Stomach smooth muscle (tissue), 2 donors: ENCODE results near the gene BEGAIN.

Experiments
- H3K27ac ChIP-seq: one replicate; pipeline ENCODE4 v1.7.0; 2013; ENCODE audit warnings: mild to moderate bottlenecking, low read length, inconsistent platforms
- H3K27me3 ChIP-seq, 2 donors: one replicate each; pipeline ENCODE4 v1.7.0; 2013; ENCODE audit warnings: low read length in 2 of 2; ENCODE audit not compliant: insufficient read depth in 2 of 2, control insufficient read depth in 1 of 2
- H3K36me3 ChIP-seq, 2 donors: one replicate each; pipeline ENCODE4 v1.7.0; 2013; ENCODE audit warnings: low read length in 2 of 2; ENCODE audit not compliant: control insufficient read depth in 2 of 2, insufficient read depth in 2 of 2
- H3K4me1 ChIP-seq: one replicate; pipeline ENCODE4 v1.7.0; 2013; ENCODE audit warnings: low read length; ENCODE audit not compliant: control insufficient read depth, insufficient read depth
- H3K4me3 ChIP-seq, 2 donors: one replicate each; pipeline ENCODE4 v1.7.0; 2013; ENCODE audit warnings: low read length in 2 of 2
- H3K9ac ChIP-seq, 2 donors: one replicate each; pipeline ENCODE4 v1.7.0; 2013; ENCODE audit warnings: low read length in 2 of 2, mild to moderate bottlenecking in 1 of 2
- H3K9me3 ChIP-seq, 2 donors: one replicate each; pipeline ENCODE4 v1.7.0; 2013; ENCODE audit warnings: low read length in 2 of 2; ENCODE audit not compliant: control insufficient read depth in 2 of 2
- donor health status: healthy.
- donor health status: Pancreatic carcinoma.

BEGAIN gene

DNA sequence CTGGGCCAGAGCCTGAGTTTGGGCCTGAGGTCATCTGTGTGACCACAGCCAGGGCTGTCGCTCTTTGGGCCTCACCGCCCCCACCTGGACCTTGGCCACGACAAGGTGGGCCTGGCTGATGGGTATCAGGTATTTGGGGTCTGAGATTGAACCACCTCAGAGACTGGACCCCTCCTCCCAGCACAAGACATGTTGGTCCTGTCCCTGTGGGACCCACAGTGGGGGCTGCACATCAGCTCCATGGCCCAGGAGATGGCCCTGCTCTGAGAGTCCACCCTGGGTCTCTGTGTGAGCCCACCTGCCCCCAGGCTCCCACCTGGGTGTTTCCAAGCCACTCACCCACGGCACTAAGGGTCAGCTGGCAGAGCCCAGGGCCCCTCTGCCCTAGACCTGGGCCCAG is 20.6 kb downstream of the BEGAIN start:
- Histone ChIP-seq H3K36me3 (no peaks in the 10 kb centered on the region), H3K4me1 (peaks cover 15% of the 10 kb centered on the region), H3K27ac (no peak overlapping the region), H3K9me3 (no peaks in the 10 kb centered on the region), H3K27me3 (peaks cover 30 to 49% of the 10 kb centered on the region in 2 donors), H3K4me3 (peak overlapping the region in 1 of 2 donors; percentile 64), H3K9ac (no peak overlapping the region)

DNA sequence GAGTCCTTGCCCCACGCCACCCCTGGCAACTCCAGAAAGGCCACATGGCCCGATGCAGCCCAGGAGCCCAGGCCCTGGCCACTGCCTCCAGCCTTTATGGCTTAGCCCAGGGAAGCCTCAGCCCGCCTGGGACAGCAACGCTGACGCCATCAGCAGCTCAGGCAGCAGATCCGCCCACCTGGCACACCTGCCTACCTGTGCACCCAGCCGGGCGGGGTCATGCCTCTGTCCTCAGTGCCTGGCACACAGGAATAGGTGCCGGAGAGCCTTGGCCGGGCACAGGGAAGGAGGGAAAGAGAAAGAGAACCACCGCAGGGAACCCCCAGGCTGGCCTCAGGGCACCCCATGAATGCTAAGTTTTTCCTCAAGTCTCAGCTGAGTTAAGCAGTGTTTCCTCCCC is 21.1 kb downstream of the BEGAIN start:
- no peak overlapping the region for H3K27ac ChIP-seq
- H3K4me1 ChIP-seq = peaks cover 15% of the 10 kb centered on the region
- no peak overlapping the region for H3K9ac ChIP-seq
- H3K27me3 ChIP-seq = peaks cover 29 to 46% of the 10 kb centered on the region in 2 donors
- no peaks in the 10 kb centered on the region for H3K9me3 ChIP-seq
- no peaks in the 10 kb centered on the region for H3K36me3 ChIP-seq
- no peak overlapping the region for H3K4me3 ChIP-seq

DNA sequence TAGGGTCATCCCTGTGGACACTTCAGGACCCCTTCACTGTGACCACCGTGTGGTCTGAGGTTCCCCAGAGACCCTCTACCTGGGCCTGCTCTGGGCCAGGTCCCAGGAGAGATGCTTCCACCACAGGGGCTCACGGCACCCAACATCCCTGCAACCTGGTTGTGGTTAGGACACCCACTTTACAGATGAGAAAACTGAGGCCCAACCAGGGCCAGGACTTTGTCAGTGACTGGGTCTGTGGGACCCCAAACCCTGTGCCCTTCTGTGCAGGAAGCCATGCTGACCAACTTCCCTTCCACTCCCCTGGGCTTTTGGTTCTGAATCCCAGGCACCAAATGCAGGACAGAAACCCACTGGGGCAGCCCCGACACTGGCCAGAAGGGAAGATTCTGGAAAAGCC is 21.6 kb downstream of the BEGAIN start:
- Histone ChIP-seq H3K9ac (no peak overlapping the region), H3K4me3 (no peak overlapping the region), H3K27me3 (peaks cover 27 to 42% of the 10 kb centered on the region in 2 donors), H3K27ac (no peak overlapping the region), H3K36me3 (no peaks in the 10 kb centered on the region), H3K9me3 (no peaks in the 10 kb centered on the region), H3K4me1 (peaks cover 15% of the 10 kb centered on the region)

DNA sequence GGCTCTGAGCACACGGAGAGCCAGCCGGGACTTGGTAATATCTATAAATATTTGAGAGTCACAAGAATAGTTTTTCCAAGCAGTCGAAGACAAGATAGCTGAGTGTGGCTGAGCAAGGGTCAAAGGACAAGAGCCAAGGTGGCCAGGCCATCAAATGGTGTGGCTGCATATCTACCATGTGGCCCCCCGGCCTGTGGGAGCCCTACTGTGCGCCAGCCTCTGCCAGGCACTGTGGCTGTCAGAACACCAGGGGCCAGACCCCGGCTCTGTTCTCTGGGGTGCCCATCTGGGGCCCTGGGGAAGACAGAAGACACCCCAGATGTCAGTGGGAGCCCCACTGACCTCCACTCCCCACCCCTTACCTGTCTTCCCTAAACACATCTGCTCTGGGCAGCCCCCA is 22.7 kb downstream of the BEGAIN start:
- peaks cover 15% of the 10 kb centered on the region for H3K4me1 ChIP-seq
- no peaks in the 10 kb centered on the region for H3K36me3 ChIP-seq
- H3K4me3 ChIP-seq = no peak overlapping the region
- H3K27me3 ChIP-seq = peaks cover 20 to 33% of the 10 kb centered on the region in 2 donors
- no peaks in the 10 kb centered on the region for H3K9me3 ChIP-seq
- H3K9ac ChIP-seq = no peak overlapping the region
- no peak overlapping the region for H3K27ac ChIP-seq

- Histone ChIP-seq H3K9ac (no peak overlapping the region), H3K9me3 (no peaks in the 10 kb centered on the region), H3K4me1 (peaks cover 5% of the 10 kb centered on the region), H3K36me3 (no peaks in the 10 kb centered on the region), H3K4me3 (no peak overlapping the region), H3K27me3 (peaks cover 16 to 19% of the 10 kb centered on the region in 2 donors), H3K27ac (no peak overlapping the region)
Observed at GRCh38 chr14:100562751-100563150, 24.5 kb downstream of the BEGAIN start.

- Histone ChIP-seq H3K27me3 (peaks cover 4 to 7% of the 10 kb centered on the region in 2 donors), H3K27ac (no peak overlapping the region), H3K9ac (no peak overlapping the region), H3K36me3 (no peaks in the 10 kb centered on the region), H3K4me3 (no peak overlapping the region), H3K9me3 (no peaks in the 10 kb centered on the region), H3K4me1 (no peaks in the 10 kb centered on the region)
Observed at GRCh38 chr14:100561005-100561404, 26.2 kb downstream of the BEGAIN start.

DNA sequence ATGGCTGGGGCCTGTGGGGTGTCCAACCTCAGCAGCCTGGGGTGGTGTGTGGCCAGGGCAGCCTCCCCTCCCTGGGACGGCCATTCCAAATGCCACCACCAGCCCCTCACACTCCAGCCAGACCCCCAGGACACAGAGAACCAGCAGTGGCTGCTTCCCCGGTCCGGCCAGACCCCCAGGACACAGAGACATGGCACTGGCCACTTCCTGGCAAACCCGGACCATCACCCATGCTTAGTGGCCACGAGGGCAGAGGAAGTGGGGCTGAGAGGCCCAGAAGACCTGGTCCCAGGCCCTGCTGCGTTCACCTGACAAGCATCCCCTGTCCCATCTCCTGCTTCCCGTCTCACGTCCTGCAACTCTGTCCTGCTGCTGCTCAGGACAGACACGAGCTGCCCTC is 26.7 kb downstream of the BEGAIN start:
- Histone ChIP-seq H3K9ac (no peak overlapping the region), H3K27ac (no peak overlapping the region), H3K36me3 (no peaks in the 10 kb centered on the region), H3K4me1 (no peaks in the 10 kb centered on the region), H3K4me3 (no peak overlapping the region), H3K9me3 (no peaks in the 10 kb centered on the region), H3K27me3 (peaks cover 0 to 2% of the 10 kb centered on the region in 2 donors)

- no peak overlapping the region for H3K4me3 ChIP-seq
- H3K36me3 ChIP-seq = no peaks in the 10 kb centered on the region
- no peak overlapping the region for H3K27ac ChIP-seq
- no peaks in the 10 kb centered on the region for H3K27me3 ChIP-seq
- H3K9ac ChIP-seq = no peak overlapping the region
- H3K4me1 ChIP-seq = no peaks in the 10 kb centered on the region
- no peaks in the 10 kb centered on the region for H3K9me3 ChIP-seq
Observed at GRCh38 chr14:100559455-100559854, 27.8 kb downstream of the BEGAIN start.

DNA sequence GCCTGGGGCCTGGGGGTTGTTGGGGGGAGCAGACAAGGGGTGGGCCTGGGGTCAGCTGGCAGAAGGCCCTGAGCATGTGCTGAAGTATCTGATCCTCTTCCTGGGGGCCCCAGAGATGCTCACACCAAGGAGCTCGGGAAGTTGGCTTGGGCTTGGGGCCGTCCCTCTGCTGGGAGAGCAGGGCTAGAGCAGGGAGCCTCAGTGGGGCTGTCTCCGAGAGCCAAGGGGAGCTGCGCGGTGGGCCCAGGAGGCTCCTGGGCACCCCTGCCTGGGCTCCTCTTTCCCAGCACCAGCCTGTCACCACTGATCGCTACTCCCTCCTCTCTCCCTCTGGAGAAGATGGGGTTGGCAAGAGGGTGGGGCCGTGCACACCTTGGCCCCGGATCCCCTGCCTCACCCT is 28.3 kb downstream of the BEGAIN start:
- Histone ChIP-seq H3K27ac (no peak overlapping the region), H3K9me3 (no peaks in the 10 kb centered on the region), H3K9ac (no peak overlapping the region), H3K36me3 (no peaks in the 10 kb centered on the region), H3K27me3 (no peaks in the 10 kb centered on the region), H3K4me1 (peaks cover under 1% of the 10 kb centered on the region), H3K4me3 (no peak overlapping the region)

- peaks cover 3% of the 10 kb centered on the region for H3K4me1 ChIP-seq
- H3K27me3 ChIP-seq = no peaks in the 10 kb centered on the region
- no peaks in the 10 kb centered on the region for H3K9me3 ChIP-seq
- H3K36me3 ChIP-seq = no peaks in the 10 kb centered on the region
- H3K4me3 ChIP-seq = no peak overlapping the region
- no peak overlapping the region for H3K27ac ChIP-seq
- no peak overlapping the region for H3K9ac ChIP-seq
Observed at GRCh38 chr14:100558226-100558625, 29.0 kb downstream of the BEGAIN start.

GRCh38 chr14:100557658-100558057 is 29.6 kb downstream of the BEGAIN start:
- H3K9ac ChIP-seq = no peak overlapping the region
- no peaks in the 10 kb centered on the region for H3K36me3 ChIP-seq
- peaks cover 3% of the 10 kb centered on the region for H3K4me1 ChIP-seq
- H3K27me3 ChIP-seq = no peaks in the 10 kb centered on the region
- H3K9me3 ChIP-seq = no peaks in the 10 kb centered on the region
- no peak overlapping the region for H3K27ac ChIP-seq
- no peak overlapping the region for H3K4me3 ChIP-seq
